GM15510 (cell line): ENCODE measurements around the gene EP400.

Experiments
- POLR2A ChIP-seq: IDR thresholded peaks from 3 replicates; pipeline ENCODE4 v1.6.1; 2011; ENCODE audit warnings: borderline replicate concordance; ENCODE audit not compliant: insufficient read length; ENCODE audit errors: extremely low read depth

EP400 gene

DNA sequence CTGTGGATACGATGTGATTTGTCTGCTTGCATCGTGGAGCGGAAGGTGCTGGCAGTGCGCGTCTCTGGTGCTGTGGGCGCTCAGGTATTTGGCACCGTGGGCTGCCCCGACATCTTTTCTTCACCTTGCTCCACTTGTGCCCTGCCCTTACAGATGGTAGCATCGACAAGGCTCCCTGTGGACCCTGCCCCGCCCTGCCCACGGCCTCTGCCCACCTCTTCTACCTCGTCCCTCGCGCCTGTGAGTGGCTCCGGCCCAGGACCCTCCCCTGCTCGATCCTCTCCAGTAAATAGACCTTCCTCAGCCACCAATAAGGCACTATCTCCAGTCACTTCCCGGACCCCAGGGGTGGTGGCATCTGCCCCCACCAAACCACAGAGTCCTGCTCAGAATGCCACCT lies 36.6 kb downstream of the EP400 start:
- no peak for TF ChIP-seq POLR2A

DNA sequence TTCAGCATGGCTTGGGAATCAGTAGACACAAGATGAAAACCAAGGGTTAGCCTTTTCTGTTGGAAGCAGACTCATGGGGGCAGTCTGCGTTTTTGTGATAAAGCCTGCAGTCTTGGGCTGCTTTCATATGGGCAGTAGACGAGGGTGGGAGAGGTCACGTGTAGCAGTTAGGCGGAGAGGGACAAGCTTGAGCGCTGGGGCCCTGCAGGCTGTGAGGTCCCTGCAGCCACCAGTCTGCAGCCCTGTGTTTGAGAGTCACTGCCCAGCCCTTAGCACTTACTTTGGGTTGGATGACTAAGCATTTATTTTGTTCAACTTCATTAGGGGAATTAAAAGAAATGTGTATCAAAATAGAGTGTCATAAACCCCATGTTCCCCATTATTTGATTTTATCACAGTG lies 37.2 kb downstream of the EP400 start:
- TF ChIP-seq POLR2A, result no peak

DNA sequence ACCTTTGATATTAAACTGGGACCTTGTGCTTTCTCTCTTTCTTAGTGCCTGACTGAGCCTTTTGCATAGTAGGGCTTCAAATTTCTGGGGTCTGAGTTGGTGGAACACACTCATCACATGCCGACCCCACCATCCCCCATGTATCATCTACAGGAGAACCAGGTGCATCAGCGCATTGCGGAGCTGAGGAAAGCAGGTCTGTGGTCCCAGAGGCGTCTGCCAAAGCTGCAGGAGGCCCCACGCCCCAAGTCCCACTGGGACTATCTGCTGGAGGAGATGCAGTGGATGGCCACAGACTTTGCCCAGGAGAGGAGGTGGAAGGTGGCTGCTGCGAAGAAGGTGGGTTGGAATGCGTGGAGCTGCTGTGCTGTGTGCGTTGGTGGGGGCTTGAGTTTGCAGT lies 37.8 kb downstream of the EP400 start:
- TF ChIP-seq POLR2A, result no peak

DNA sequence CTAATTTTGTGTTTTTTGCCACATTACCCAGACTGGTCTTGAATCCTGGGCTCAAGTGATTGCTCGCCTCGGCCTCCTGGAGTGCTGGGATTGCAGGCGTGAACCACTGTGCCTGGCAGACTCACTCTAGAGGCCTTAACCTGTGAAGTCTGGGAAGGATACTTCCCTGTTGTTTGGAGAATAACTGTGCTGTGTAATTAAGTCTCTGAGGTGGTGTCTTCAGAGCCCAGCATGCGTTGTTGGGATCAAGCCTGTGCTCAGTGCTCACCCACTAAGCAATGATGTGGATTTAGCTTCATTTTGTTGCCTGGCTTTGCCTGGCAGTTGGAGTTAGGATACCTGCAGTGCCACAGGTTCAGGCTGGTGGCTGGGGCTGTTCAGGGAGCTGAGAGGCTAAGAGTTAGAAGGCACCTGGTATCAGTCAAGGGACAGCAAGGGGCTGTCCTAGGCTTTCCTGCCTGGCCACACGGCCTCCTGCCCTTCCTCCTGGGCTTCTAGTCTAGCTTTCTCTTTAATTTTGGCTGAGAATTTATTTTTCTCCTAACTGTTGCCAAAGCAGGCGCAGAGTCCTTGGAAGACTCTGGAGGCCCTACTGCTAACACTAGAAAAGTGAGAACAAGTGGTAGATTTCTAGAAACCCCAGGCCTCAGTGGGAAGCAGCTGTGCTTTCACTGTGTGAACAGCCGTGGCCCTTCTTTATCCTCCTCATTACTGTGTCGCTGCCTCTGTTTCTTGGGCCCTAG lies 38.5 kb downstream of the EP400 start:
- no peak for TF ChIP-seq POLR2A

DNA sequence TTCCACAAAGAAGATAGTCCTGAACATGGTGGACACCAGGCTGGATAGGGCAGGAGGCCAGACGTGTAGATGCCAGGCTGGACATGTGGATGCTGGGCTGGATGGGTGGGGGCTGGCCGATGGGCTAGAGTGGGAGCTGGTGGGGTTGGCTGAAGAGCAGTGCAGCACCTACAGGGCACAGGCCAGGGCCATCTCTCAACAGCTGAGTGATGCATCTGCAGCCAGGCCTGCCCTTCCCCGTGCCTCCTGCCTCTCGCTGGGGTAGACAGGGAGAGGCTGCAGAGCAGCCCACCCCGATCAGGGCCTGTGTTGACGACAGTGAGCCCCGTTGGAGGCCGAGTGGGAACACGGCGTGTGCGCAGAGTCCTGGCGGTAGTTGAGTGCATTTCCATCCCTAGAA lies 39.3 kb downstream of the EP400 start:
- TF ChIP-seq POLR2A, result no peak

DNA sequence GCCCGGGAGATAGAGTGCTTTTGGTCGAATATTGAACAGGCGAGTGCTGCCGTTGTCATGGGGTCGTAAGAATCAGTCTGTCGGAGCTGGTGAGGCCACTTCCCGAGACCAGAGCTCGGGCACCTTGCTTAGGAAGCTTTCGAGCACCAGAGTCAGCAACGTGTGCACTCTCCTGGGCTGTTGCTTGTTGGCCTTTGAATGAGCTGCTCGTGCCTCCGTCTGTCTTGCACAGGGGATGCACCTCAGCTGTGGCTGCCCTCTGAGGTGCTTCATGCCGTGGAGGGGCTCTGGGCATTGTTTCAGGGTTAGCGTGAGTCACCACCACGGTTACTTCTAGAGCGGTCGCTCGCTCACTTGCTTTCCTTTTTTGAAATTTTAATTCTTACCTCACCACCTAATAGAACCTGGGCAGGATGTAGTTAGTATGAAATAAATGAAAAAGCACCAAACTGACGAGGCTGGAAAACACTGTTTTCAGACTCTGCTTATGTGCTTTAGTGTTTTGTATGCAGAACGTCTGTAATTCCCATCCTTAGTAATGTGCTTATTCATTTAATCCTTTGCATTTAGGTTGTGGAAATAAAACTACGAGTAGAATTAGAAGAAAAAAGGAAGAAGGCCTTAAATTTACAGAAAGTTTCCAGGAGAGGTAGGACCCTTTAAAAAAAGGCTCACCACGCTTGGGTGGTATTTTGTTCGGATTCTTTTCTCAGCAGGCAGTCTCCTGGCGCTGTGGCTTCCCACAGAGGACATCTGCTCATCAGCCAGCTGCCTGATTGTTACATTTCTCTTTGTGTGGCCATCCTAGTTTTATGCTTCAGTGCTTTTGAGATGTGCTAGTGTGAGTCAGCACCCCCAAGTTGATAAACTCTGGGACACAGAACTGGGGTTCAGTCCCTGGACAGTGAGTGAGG lies 40.6 kb downstream of the EP400 start:
- no peak for TF ChIP-seq POLR2A

DNA sequence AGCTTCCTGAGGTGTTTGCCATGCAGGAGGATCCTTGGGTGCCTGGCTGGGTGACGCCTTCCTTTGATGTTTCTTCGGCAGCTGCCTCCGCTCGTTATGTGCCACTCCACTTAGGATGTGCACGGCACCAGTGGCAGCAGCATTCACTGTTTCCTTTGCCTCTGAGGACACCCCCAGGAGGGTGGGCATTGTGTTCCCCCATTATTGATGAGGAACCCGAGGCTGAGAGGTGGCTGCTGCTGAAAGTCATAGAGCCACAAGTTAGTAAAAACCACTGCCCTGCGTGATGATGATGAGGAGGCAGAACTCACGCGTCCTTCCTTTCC lies 41.2 kb downstream of the EP400 start:
- TF ChIP-seq POLR2A, result no peak

DNA sequence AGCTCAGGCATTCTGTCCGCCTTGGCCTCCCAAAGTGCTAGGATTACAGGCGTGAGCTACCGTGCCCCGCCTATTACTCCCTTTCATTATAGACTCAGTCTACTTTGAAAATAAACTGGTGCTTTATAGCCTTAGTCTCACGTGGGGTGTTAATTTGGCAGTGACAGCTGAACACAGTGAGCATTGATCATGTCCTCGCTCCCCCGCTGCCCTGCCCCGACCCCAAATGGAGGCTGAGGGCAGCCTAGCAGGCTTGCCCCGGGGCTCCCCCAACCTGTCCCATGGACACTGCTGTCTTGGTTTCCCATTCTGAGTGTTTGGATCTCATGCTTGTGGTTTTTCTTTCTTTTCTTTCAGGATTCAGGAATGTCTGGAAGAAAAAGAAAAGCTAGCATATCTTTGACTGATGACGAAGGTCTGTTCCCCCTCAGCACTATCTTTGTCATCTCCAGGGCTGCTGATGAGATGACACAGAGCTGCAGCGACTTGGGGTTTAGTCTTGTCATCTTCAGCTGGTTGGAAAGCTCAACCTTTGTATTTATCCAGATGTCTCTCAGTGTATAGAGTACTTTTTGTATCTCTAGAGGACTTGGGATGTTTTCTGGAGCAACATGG lies 42.2 kb downstream of the EP400 start:
- no peak for TF ChIP-seq POLR2A

DNA sequence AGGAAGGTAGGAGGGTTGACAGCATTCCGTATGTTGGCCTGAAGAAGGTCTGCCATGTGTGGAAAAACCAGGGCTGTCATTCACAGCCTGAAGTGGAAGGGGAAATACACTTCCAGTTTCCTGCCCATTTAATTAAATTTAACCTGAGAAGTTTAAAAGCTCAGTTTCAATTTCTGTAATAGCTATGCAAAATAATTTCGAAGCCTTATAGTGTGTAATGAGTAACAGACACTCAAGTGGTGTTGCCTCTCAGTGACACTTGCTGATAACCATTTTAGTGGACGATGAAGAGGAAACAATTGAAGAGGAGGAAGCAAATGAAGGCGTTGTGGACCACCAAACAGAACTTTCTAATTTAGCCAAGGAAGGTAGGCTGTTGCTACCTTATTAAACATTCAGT lies 44.8 kb downstream of the EP400 start:
- no peak for TF ChIP-seq POLR2A

DNA sequence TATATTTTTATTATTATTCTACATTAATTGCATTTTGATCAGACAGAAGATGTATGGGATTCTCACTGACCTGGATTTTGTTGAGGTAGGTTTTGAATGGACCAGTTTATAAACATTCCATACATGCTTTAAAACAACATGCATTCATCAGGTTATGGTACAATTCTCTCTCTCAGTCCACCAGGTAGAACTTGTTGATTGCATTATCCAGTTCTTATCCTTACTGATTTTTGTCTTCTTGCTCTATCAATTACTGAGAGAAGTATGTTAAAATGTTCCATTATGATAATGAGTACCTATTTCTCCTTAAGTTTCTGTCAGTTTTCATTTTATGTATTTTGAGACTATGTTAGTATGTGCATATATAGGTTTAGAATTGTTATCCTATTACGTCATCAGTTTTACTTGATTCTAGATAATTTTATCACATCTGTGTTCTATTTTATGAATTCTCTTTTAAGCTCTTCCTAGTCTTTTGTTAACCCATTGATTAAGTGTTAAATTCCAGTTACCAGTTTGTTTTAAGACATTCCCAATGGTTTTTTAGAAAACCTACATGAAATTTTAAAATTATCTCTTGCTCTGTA lies 50.6 kb downstream of the EP400 start:
- TF ChIP-seq POLR2A, result no peak

DNA sequence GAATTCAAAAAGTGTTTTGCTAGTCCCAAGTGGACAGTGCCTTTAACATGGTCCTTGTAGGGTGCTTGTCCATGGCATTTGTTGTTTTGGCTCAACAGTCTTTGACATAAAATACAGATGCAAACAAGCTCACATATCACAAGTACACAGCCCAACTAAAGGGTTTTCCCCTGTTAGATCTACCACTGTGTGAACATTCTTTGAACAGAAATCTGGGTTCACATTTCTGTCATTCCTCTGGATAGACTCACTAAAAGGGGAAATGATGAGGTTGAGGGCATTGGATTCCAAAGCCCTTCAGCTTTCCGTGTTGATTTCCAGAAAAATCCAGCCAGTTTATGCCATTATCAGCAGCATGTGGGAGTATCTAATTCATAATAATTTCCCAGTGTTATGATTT lies 54.1 kb downstream of the EP400 start:
- TF ChIP-seq POLR2A, result no peak

DNA sequence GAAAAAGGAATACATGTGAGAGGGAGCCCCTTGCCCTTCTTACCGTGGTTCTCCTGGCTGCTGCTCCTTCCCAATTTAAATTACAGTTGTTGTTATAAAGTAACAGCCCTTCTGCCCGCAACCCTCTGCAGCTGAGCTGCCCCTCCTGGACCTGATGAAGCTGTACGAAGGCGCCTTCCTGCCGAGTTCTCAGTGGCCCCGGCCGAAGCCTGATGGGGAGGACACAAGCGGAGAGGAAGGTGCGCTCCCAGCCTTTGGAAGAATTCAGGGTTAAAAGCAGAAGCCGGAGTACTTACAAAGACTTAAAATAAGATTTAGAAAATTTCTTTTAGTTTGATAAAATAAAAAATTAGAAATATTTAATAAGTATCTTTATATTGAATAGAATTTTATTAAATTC lies 55.2 kb downstream of the EP400 start:
- TF ChIP-seq POLR2A, result no peak

DNA sequence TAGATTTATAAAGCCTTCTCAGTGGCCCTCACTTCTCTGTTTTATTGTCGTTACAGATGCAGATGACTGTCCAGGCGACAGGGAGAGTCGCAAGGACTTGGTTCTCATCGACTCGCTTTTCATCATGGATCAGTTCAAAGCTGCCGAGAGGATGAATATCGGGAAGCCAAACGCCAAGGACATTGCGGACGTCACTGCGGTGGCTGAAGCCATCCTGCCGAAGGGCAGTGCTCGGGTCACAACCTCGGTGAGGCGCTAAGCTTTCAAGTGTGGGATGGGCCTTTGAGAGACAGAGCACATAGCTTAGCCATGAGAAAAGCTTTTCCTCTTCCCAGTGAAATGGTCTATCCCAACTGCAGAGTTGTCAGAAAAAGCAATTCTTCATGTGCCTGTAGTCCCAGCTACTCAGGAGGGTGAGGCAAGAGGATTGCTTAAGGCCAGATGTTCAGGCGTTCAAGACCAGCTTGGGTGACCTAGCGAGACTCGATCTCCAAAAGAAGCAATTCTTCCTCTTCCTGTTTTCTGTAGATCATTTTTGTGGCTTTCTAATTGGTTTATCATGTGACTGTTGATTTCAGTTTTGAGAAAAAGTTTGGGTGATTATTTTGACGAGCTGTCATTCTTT lies 56.4 kb downstream of the EP400 start:
- no peak for TF ChIP-seq POLR2A

DNA sequence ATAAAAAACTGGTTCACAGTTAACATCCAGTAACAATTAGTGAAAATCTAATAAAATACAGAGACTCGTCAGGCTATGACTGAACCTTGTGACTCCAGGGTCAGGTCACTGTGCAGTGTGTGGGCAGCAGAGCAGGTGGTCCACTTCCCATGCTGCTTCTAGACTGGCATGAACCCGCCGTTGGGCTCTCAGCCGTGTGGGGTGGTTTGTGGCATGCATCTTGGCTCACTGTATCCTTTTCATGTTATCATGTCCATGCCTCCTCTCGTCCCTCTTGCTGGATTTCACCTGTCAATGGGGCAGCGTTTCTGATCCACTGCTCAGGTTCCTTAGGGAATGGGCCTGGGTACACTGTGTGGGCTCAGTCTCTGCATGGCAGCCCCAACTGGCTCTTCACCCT lies 57.3 kb downstream of the EP400 start:
- TF ChIP-seq POLR2A, result no peak
